ENCODE measurements around the gene PLEKHM3. TPM values are rescaled to one million over a fixed set of nuclear protein-coding genes. Genes with fewer than 3 reads are reported as not detected.

The PLEKHM3 gene
- total and polyA plus RNA-seq, 2 donors (not counting 3 experiments of a cell fraction or from before 2014, with no cell fraction given) = 3.1 to 9.1 TPM

- TF ChIP-seq POLR2A (IDR thresholded peaks at IDR 0.05; ENCODE audit: low read depth, low read length) = no peak
- TF ChIP-seq MAX (IDR thresholded peaks at IDR 0.05; ENCODE audit: insufficient read depth, insufficient read length) = no peak
- TF ChIP-seq POLR2AphosphoS5 (IDR thresholded peaks at IDR 0.05; ENCODE audit: insufficient read depth, low read depth, low read length) = no peak
- TF ChIP-seq CTCF (IDR thresholded peaks at IDR 0.05; ENCODE audit: extremely low read depth in 1 of 2, insufficient read depth in 1 of 2, low read depth in 1 of 2, low read length in 2 of 2) = no peak
- TF ChIP-seq JUN (IDR thresholded peaks at IDR 0.05; ENCODE audit: borderline replicate concordance, insufficient read depth, insufficient read length, low read depth) = no peak
- TF ChIP-seq EZH2 (IDR thresholded peaks at IDR 0.05; ENCODE audit: borderline replicate concordance, low read depth, low read length, severe bottlenecking) = no peak
- TF ChIP-seq FOS (IDR thresholded peaks at IDR 0.05; ENCODE audit: borderline replicate concordance, insufficient read depth, low read length) = no peak
- TF ChIP-seq MYC (IDR thresholded peaks at IDR 0.05; ENCODE audit: low read depth, low read length) = no peak
- no peak for TF ChIP-seq GATA2 (IDR thresholded peaks at IDR 0.05; ENCODE audit: insufficient read depth, insufficient read length, low read depth, low read length)
- Histone ChIP-seq H3K79me2 (ENCODE audit: control insufficient read depth, insufficient read depth, low read length) (no peaks in the 10 kb centered on the region), H3K4me1 (ENCODE audit: control insufficient read depth, extremely low read depth, insufficient read depth, low read length) (no peaks in the 10 kb centered on the region), H2AFZ (ENCODE audit: low read depth, low read length) (no peak overlapping the region), H3K27ac (ENCODE audit: insufficient read depth, low read depth, low read length) (no peak overlapping the region), H3K9me3 (replicated peaks; ENCODE audit: control insufficient read depth, insufficient read depth, low read length) (no peaks in the 10 kb centered on the region), H4K20me1 (replicated peaks; ENCODE audit: control insufficient read depth, extremely low read depth, insufficient read depth, low read length) (no peaks in the 10 kb centered on the region), H3K36me3 (ENCODE audit: control insufficient read depth in 2 of 2, extremely low read depth in 1 of 2, insufficient read depth in 2 of 2, low read length in 2 of 2) (no peaks in the 10 kb centered on the region), H3K9ac (replicated peaks; ENCODE audit: extremely low read depth, insufficient read depth, low read length) (no peak overlapping the region), H3K4me2 (ENCODE audit: insufficient read depth, low read length) (no peak overlapping the region), H3K9me1 (replicated peaks; ENCODE audit: control insufficient read depth, extremely low read depth, insufficient read depth, low read length) (no peaks in the 10 kb centered on the region), H3K4me3 (replicated peaks in 1 of 3; ENCODE audit: insufficient read depth in 1 of 3, low read depth in 1 of 3, low read length in 3 of 3) (no peak overlapping the region), H3K27me3 (ENCODE audit: control insufficient read depth in 2 of 2, insufficient read depth in 2 of 2, low read length in 2 of 2) (no peaks in the 10 kb centered on the region)
- dilution Hi-C loops (cut with MboI; ENCODE audit: extremely low pct_ligation_motif_present, low sequenced_read_pairs) (no loop called here), intact Hi-C loops (cut with micrococcal nuclease) (no loop called here)
- ChIA-PET CTCF (interaction anchor here (0.7 to 1.4 kb wide), 4 partner anchors 13 to 208 kb away, joined by 3 to 4 read pairs (median 3); no protein-coding TSS in a partner anchor), POLR2A (interaction anchor here (0.6 kb wide), 1 partner anchor 150 kb away, joined by 3 read pairs; no protein-coding TSS in a partner anchor)
- no TSS peak for BruUV-seq (replicated peaks)
- FAIRE-seq = no peak
- no peak for DNase-seq (ENCODE audit: low read depth, low spot score)
Observed at GRCh38 chr2:207956771-207957170, 68.6 kb downstream of the PLEKHM3 start.
